Astrocyte (in vitro differentiated cells and primary cell): Measurements from ENCODE around the gene NKAIN2. TPM values are rescaled to one million over a fixed set of nuclear protein-coding genes. Genes with fewer than 3 reads are reported as not detected.
A peak's percentile ranks its signal among the peaks of the same experiment; 100 is the strongest.

Source experiments
- DNase-seq: peaks from one replicate; pipeline ENCODE4 v3.0.0-alpha.2; 2010; ENCODE audit warnings: low read depth
- FAIRE-seq: peaks from 2 replicates; lab custom pipeline; 2011; peaks lifted over from hg19 to GRCh38; lab: Jason Lieb, UNC
- H2AFZ ChIP-seq: 2 replicates; pipeline ENCODE4 v1.6.0; 2012; ENCODE audit warnings: low read depth, low read length, inconsistent platforms
- H3K27ac ChIP-seq: 2 replicates; pipeline ENCODE4 v1.5.1; 2011; ENCODE audit warnings: low read depth, low read length, inconsistent platforms
- H3K27me3 ChIP-seq: 2 replicates; pipeline ENCODE4 v1.6.0; 2011; ENCODE audit warnings: low read length, inconsistent platforms; ENCODE audit not compliant: insufficient read depth
- H3K36me3 ChIP-seq: 2 replicates; pipeline ENCODE4 v1.5.1; 2011; ENCODE audit warnings: low read length, inconsistent platforms; ENCODE audit not compliant: insufficient read depth
- H3K4me1 ChIP-seq: 2 replicates; pipeline ENCODE4 v1.5.1; 2011; ENCODE audit warnings: low read length, inconsistent platforms; ENCODE audit not compliant: insufficient read depth
- H3K4me2 ChIP-seq: 2 replicates; pipeline ENCODE4 v1.6.0; 2012; ENCODE audit warnings: low read length, inconsistent platforms
- H3K4me3 ChIP-seq: 2 replicates; pipeline ENCODE4 v1.5.1; 2011; ENCODE audit warnings: low read depth, mild to moderate bottlenecking, low read length, inconsistent platforms; ENCODE audit not compliant: insufficient read depth
- H3K79me2 ChIP-seq: 2 replicates; pipeline ENCODE4 v1.6.0; 2012; ENCODE audit warnings: mild to moderate bottlenecking, low read length, inconsistent platforms; ENCODE audit not compliant: insufficient read depth
- H3K9ac ChIP-seq: 2 replicates; pipeline ENCODE4 v1.6.0; 2012; ENCODE audit warnings: mild to moderate bottlenecking, low read length, inconsistent platforms
- H3K9me3 ChIP-seq: 2 replicates; pipeline ENCODE4 v1.5.1; 2012; ENCODE audit warnings: low read depth, mild to moderate bottlenecking, low read length, inconsistent platforms; ENCODE audit not compliant: insufficient read depth
- H4K20me1 ChIP-seq: 2 replicates; pipeline ENCODE4 v1.6.0; 2012; ENCODE audit warnings: low read length, inconsistent platforms; ENCODE audit not compliant: insufficient read depth
- H3K27ac Mint-ChIP-seq: one replicate; pipeline ENCODE4 v1.8.0; 2021; ENCODE audit warnings: mild to moderate bottlenecking, mixed read lengths; ENCODE audit not compliant: unreplicated experiment
- H3K27me3 Mint-ChIP-seq: one replicate; pipeline ENCODE4 v1.8.0; 2021; ENCODE audit warnings: low read depth, mixed read lengths; ENCODE audit not compliant: unreplicated experiment
- H3K36me3 Mint-ChIP-seq: one replicate; pipeline ENCODE4 v1.8.0; 2021; ENCODE audit warnings: low read depth, mixed read lengths; ENCODE audit not compliant: unreplicated experiment
- H3K4me1 Mint-ChIP-seq: one replicate; pipeline ENCODE4 v1.8.0; 2021; ENCODE audit warnings: low read depth, mixed read lengths; ENCODE audit not compliant: unreplicated experiment
- H3K4me3 Mint-ChIP-seq: one replicate; pipeline ENCODE4 v1.8.0; 2021; ENCODE audit warnings: mild to moderate bottlenecking, moderate library complexity, mixed read lengths; ENCODE audit not compliant: unreplicated experiment
- H3K9me3 Mint-ChIP-seq: one replicate; pipeline ENCODE4 v1.8.0; 2021; ENCODE audit warnings: mild to moderate bottlenecking, mixed read lengths; ENCODE audit not compliant: unreplicated experiment
- CTCF ChIP-seq: IDR thresholded peaks from 2 replicates; pipeline ENCODE4 v1.5.1; 2011; ENCODE audit warnings: low read depth, mild to moderate bottlenecking, inconsistent platforms, low read length, moderate library complexity; ENCODE audit not compliant: insufficient read depth
- EZH2 ChIP-seq: IDR thresholded peaks from 2 replicates; pipeline ENCODE4 v1.6.1; 2012; ENCODE audit warnings: mild to moderate bottlenecking, low read length, inconsistent platforms; ENCODE audit not compliant: insufficient read depth
- total RNA-seq: library from RNA; stranded (reverse); gene quantifications from 2 replicates; pipeline ENCODE4 v1.2.1, GENCODE V29; 2021

NKAIN2 gene
- total RNA-seq, 1 donor from 2014 or later = 0.07 TPM

- FAIRE-seq (no peak), DNase-seq (no peak)
- no peak overlapping the region for H3K4me2 ChIP-seq
- no peaks in the 10 kb centered on the region for H3K9me3 ChIP-seq
- H3K4me1 Mint-ChIP-seq = peaks cover 1% of the 10 kb centered on the region
- H3K27ac Mint-ChIP-seq = no peak overlapping the region
- no peaks in the 10 kb centered on the region for H3K36me3 Mint-ChIP-seq
- H3K27ac ChIP-seq = no peak overlapping the region
- H3K9me3 Mint-ChIP-seq = no peaks in the 10 kb centered on the region
- no peaks in the 10 kb centered on the region for H4K20me1 ChIP-seq
- H3K79me2 ChIP-seq = no peaks in the 10 kb centered on the region
- no peak overlapping the region for H3K4me3 Mint-ChIP-seq
- no peak overlapping the region for H2AFZ ChIP-seq
- H3K4me1 ChIP-seq = no peaks in the 10 kb centered on the region
- no peaks in the 10 kb centered on the region for H3K36me3 ChIP-seq
- H3K9ac ChIP-seq = no peak overlapping the region
- no peak overlapping the region for H3K4me3 ChIP-seq
- no peak for TF ChIP-seq EZH2
- no peak for TF ChIP-seq CTCF
- H3K27me3 Mint-ChIP-seq = peaks cover 5% of the 10 kb centered on the region
- H3K27me3 ChIP-seq = peaks cover 2% of the 10 kb centered on the region
Measured at GRCh38 chr6:123812621-123813020, 9.0 kb downstream of the NKAIN2 start.

- no peaks in the 10 kb centered on the region for H3K4me1 ChIP-seq
- Mint-ChIP-seq H3K9me3 (no peaks in the 10 kb centered on the region), H3K36me3 (no peaks in the 10 kb centered on the region), H3K27me3 (peaks cover 3% of the 10 kb centered on the region), H3K27ac (no peak overlapping the region), H3K4me1 (no peaks in the 10 kb centered on the region), H3K4me3 (no peak overlapping the region)
- H4K20me1 ChIP-seq = no peaks in the 10 kb centered on the region
- FAIRE-seq = no peak
- H3K79me2 ChIP-seq = no peaks in the 10 kb centered on the region
- H3K4me2 ChIP-seq = no peak overlapping the region
- H3K27ac ChIP-seq = no peak overlapping the region
- no peaks in the 10 kb centered on the region for H3K27me3 ChIP-seq
- DNase-seq = no peak
- H3K9me3 ChIP-seq = no peaks in the 10 kb centered on the region
- H2AFZ ChIP-seq = no peak overlapping the region
- H3K4me3 ChIP-seq = no peak overlapping the region
- TF ChIP-seq EZH2 (no peak), CTCF (no peak)
- H3K36me3 ChIP-seq = no peaks in the 10 kb centered on the region
- H3K9ac ChIP-seq = no peak overlapping the region
Measured at GRCh38 chr6:123821112-123821511, 17.4 kb downstream of the NKAIN2 start.

- peaks cover 16% of the 10 kb centered on the region for H3K4me1 Mint-ChIP-seq
- H3K9me3 ChIP-seq = no peaks in the 10 kb centered on the region
- H3K4me3 Mint-ChIP-seq = no peak overlapping the region
- H4K20me1 ChIP-seq = no peaks in the 10 kb centered on the region
- H3K27ac Mint-ChIP-seq = peak overlapping the region; percentile 63
- no peak overlapping the region for H3K4me3 ChIP-seq
- peaks cover 3% of the 10 kb centered on the region for H3K4me1 ChIP-seq
- peaks cover 2% of the 10 kb centered on the region for H3K9me3 Mint-ChIP-seq
- no peaks in the 10 kb centered on the region for H3K27me3 ChIP-seq
- H3K36me3 ChIP-seq = no peaks in the 10 kb centered on the region
- TF ChIP-seq EZH2 = no peak
- no peak for TF ChIP-seq CTCF
- no peak for FAIRE-seq
- H3K9ac ChIP-seq = no peak overlapping the region
- peak; percentile 62 for DNase-seq
- no peaks in the 10 kb centered on the region for H3K36me3 Mint-ChIP-seq
- H3K79me2 ChIP-seq = no peaks in the 10 kb centered on the region
- H3K27ac ChIP-seq = no peak overlapping the region
- peak overlapping the region; percentile 34 for H3K4me2 ChIP-seq
- H3K27me3 Mint-ChIP-seq = no peaks in the 10 kb centered on the region
- peak overlapping the region; percentile 41 for H2AFZ ChIP-seq
Measured at GRCh38 chr6:123829302-123829953, 25.8 kb downstream of the NKAIN2 start.
